ENCODE measurements around the gene IMPA2.

Gene IMPA2

DNA sequence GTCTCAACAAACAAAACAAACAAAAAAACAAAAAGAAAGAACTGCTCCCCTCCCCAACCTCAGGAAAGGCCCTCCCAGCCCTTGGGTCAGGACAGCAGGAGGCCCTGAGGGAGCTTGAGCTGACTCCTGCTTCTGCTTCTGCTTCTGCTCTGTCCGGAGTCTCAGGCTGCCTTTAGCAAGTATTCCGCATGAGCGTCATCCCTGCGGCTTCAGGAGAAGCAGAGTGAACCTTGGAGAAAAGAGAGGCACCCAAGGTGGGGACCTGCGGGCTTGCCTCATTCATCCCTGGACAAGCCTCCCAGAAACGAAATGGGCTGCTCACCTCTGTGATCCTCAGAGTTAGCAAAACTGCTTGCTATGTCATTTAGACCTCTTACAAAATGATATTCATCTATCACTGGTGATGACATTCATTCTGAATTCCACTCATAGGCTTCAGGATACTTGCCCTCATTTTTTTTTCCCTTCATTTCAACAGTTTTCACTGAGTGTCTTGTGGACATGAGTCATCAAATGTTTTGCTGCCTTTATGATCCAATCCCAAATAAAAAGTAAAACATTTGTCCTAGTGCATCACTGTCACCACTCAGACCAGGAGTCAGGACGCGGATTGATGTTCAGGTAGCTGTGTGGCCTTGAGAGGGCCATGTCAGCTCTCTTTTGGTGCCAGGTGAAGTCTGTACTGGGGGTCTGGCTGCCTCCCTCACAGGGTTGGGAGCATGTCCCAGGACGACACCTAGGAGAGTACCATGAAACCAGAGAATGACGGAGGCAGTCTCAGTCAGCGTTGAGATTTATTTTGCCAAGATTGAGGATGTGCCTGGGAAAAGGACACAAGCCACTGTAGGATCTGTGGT is 51.7 kb downstream of the IMPA2 start:
- DNase-seq (ENCODE audit: low read depth): no peak

DNA sequence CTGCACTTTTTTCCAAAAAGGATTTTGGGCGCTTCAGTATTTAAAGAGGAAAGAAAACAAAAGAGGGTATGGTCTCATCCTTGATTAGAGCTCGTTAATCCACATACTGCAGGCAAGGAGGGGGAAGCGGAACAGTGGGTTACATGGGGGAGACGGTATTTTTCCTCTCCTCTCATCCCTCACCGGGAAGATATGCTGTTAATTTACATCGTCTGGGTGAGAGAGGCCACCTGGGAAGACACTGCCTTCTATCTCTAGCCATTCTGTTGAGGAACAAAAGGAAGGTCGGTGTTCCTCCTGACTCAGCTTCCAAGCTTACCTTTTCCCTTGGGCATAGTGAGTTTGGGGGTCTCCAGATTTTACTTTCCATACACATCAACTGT is 52.3 kb downstream of the IMPA2 start:
- no peak for DNase-seq (ENCODE audit: low read depth)
- H3K4me3 ChIP-seq (ENCODE audit: low read depth, low read length): no peak overlapping the region
- TF ChIP-seq, protein P1, sequence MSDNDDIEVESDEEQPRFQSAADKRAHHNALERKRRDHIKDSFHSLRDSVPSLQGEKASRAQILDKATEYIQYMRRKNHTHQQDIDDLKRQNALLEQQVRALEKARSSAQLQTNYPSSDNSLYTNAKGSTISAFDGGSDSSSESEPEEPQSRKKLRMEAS (IDR thresholded peaks at IDR 0.05; ENCODE audit: low read depth, low read length): no peak
- TF ChIP-seq POLR2A (IDR thresholded peaks at IDR 0.05; ENCODE audit: extremely low read depth, insufficient read length) (no peak), MYC (IDR thresholded peaks at IDR 0.05; ENCODE audit: low read depth, low read length) (no peak)
- TF ChIP-seq, protein P2, sequence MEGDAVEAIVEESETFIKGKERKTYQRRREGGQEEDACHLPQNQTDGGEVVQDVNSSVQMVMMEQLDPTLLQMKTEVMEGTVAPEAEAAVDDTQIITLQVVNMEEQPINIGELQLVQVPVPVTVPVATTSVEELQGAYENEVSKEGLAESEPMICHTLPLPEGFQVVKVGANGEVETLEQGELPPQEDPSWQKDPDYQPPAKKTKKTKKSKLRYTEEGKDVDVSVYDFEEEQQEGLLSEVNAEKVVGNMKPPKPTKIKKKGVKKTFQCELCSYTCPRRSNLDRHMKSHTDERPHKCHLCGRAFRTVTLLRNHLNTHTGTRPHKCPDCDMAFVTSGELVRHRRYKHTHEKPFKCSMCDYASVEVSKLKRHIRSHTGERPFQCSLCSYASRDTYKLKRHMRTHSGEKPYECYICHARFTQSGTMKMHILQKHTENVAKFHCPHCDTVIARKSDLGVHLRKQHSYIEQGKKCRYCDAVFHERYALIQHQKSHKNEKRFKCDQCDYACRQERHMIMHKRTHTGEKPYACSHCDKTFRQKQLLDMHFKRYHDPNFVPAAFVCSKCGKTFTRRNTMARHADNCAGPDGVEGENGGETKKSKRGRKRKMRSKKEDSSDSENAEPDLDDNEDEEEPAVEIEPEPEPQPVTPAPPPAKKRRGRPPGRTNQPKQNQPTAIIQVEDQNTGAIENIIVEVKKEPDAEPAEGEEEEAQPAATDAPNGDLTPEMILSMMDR (IDR thresholded peaks at IDR 0.05; ENCODE audit: low read depth, low read length): no peak

More for the DNA sequence above, 51.7 kb downstream of the IMPA2 start:
- TF ChIP-seq, protein P1 (IDR thresholded peaks at IDR 0.05; ENCODE audit: low read depth, low read length): no peak
- TF ChIP-seq POLR2A (IDR thresholded peaks at IDR 0.05; ENCODE audit: extremely low read depth, insufficient read length) (no peak), MYC (IDR thresholded peaks at IDR 0.05; ENCODE audit: low read depth, low read length) (no peak)
- TF ChIP-seq, protein P2 (IDR thresholded peaks at IDR 0.05; ENCODE audit: low read depth, low read length): no peak
- H3K4me3 ChIP-seq (ENCODE audit: low read depth, low read length): no peak overlapping the region

DNA sequence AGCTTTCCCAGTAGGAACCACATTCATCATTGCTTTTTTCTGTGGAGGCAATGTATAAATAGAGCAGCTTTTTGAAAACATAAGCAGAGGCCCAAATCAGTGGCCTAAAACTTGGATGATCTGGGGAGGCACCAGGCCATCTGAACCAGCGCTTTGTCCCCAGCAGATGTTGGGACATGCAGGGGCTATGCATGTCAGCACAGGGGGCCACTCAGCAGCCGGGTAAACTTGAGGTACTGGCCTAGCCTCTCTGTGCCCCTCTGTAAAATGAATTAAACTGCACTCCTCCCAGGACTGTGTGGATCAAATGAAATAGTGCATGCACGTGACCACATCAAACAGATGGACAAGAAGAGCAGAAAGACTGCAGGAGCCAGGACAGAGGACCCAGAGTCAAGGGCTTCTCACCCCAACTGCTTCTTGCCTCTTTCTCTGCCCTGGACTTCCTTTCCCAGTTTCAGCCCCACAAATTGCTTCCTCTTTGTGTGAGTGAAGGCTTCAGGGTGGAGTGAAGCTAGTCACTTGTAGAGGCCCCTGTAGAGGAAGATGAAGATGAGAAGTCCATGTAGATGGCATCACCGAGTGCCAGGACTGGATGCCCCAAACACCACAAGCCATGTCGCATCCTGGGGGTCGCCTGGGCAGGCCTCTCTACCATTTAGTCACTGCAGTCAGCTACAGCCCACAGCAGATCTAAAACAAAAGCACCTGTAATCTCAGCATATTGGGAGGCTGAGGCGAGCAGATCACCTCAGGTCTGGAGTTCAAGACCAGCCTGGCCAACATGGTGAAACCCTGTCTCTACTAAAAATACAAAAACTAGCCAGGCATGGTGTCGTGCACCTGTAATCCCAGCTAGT is 53.2 kb downstream of the IMPA2 start:
- DNase-seq (ENCODE audit: low read depth): peak; percentile 21
- H3K4me3 ChIP-seq (ENCODE audit: low read depth, low read length): no peak overlapping the region

DNA sequence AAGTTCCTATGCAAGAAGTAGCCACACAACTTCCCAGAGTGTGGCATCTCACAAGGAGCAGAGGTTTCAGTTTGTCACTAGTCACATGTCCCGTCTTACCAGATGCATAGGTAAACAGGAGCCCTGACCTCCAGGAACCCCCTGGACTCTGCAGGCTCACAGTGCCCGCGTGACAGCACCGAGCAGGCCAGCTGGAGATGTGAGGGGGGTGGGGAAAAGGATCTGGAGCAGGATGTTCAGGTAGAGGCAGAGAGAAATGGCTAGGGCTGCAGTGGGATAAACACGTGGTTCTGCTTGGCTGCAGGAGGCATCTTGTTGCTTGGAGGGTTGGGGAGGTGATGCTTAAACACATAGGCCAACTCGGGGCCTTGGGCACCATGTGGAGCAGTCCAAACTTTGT is 54.2 kb downstream of the IMPA2 start:
- no peak overlapping the region for H3K4me3 ChIP-seq (ENCODE audit: low read depth, low read length)
- no peak for DNase-seq (ENCODE audit: low read depth)
- TF ChIP-seq, protein P1 (IDR thresholded peaks at IDR 0.05; ENCODE audit: low read depth, low read length): no peak
- TF ChIP-seq POLR2A (IDR thresholded peaks at IDR 0.05; ENCODE audit: extremely low read depth, insufficient read length) (no peak), MYC (IDR thresholded peaks at IDR 0.05; ENCODE audit: low read depth, low read length) (no peak)
- TF ChIP-seq, protein P2 (IDR thresholded peaks at IDR 0.05; ENCODE audit: low read depth, low read length): no peak

More for the DNA sequence above, 53.2 kb downstream of the IMPA2 start:
- TF ChIP-seq POLR2A (IDR thresholded peaks at IDR 0.05; ENCODE audit: extremely low read depth, insufficient read length) (no peak), MYC (IDR thresholded peaks at IDR 0.05; ENCODE audit: low read depth, low read length) (no peak)
- TF ChIP-seq, protein P2 (IDR thresholded peaks at IDR 0.05; ENCODE audit: low read depth, low read length): no peak
- TF ChIP-seq, protein P1 (IDR thresholded peaks at IDR 0.05; ENCODE audit: low read depth, low read length): no peak

DNA sequence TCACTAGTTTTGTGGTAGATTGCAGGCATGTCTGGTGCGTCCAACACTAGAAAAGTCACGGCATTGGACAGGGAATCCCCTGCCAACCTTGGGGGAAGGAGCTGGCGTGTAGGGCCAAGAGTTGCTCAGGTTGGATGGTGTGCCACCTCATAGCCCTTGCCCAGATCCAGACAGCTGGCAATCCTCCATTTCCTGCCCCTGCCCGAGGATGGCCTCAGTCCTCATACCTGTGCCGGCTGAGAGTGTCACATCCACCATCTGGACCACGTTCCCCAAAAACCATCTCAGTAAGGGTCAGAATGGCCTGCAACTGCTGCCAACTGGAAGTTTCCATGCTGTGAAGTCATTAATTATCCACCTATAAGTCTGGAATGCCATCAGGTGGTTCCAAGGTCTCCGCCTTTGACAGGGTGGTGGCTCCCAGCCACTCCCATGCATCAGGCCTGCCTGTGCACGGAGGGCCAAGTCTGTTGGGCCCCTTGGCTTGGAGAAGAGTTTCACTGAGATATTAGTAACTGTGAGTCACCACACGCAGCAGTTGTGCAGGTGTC is 55.0 kb downstream of the IMPA2 start:
- no peak overlapping the region for H3K4me3 ChIP-seq (ENCODE audit: low read depth, low read length)
- DNase-seq (ENCODE audit: low read depth): no peak
- TF ChIP-seq, protein P2 (IDR thresholded peaks at IDR 0.05; ENCODE audit: low read depth, low read length): no peak
